ENCODE results near the gene HDAC6. TPM values are rescaled to one million over a fixed set of nuclear protein-coding genes. Genes with fewer than 3 reads are reported as not detected.

HDAC6 gene
- total RNA-seq, 2 donors from 2014 or later, result 27.1 to 30.4 TPM

DNA sequence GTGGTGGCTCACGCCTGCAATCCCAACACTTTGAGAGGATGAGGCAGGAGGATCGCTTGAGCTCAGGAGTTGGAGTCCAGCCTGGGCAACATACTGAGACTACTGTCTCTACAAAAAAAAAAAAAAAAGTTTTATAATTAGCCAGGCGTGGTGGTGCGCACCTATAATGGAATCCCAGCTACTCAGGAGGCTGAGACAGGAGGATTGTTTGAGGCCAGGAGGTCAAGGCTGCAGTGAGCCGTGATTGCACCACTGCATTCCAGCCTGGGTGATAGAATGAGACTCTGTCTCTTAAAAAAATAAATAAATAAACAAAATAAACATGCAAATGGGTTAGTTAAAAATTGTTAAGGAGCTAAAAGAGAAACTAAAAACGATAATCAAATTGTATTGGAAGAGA, 32.6 kb upstream of the HDAC6 start:
- no peaks in the 10 kb centered on the region for H3K4me1 ChIP-seq
- no peaks in the 10 kb centered on the region for H3K27me3 ChIP-seq
- TF ChIP-seq CTCF (IDR thresholded peaks at IDR 0.05), result no peak
- no peak for DNase-seq (ENCODE audit: low spot score)
- no peak overlapping the region for H3K4me3 ChIP-seq
- H3K27ac ChIP-seq, result no peak overlapping the region
- no peaks in the 10 kb centered on the region for H3K36me3 ChIP-seq
- H3K9me3 ChIP-seq, result no peaks in the 10 kb centered on the region

GRCh38 chrX:48770296-48770695, 31.6 kb upstream of the HDAC6 start:
- Histone ChIP-seq H3K27ac (no peak overlapping the region), H3K4me3 (no peak overlapping the region), H3K4me1 (no peaks in the 10 kb centered on the region), H3K27me3 (no peaks in the 10 kb centered on the region), H3K36me3 (no peaks in the 10 kb centered on the region), H3K9me3 (no peaks in the 10 kb centered on the region)
- DNase-seq (ENCODE audit: low spot score), result no peak
- no peak for TF ChIP-seq CTCF (IDR thresholded peaks at IDR 0.05)

DNA sequence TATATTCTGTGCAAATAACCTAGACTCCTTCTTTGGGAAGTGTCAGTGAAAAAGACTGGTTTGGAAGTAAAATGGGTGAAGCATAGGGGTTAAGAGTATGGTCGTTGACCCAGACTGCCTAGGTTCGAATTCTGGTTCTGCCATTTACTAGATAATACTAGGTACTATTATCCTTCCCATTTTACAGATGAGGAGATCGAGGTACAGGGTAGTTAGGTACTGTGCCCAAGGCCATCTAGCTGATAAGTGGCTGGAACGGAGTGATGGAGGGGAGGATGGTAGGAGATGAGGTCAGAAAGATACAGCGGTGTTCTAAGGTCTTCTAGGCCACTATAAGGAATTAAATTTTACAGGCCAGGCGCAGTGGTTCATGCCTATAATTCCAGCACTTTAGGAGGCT, 29.3 kb upstream of the HDAC6 start:
- no peaks in the 10 kb centered on the region for H3K36me3 ChIP-seq
- no peak for TF ChIP-seq CTCF (IDR thresholded peaks at IDR 0.05)
- no peaks in the 10 kb centered on the region for H3K27me3 ChIP-seq
- H3K27ac ChIP-seq, result no peak overlapping the region
- H3K4me1 ChIP-seq, result no peaks in the 10 kb centered on the region
- H3K9me3 ChIP-seq, result no peaks in the 10 kb centered on the region
- no peak for DNase-seq (ENCODE audit: low spot score)
- H3K4me3 ChIP-seq, result no peak overlapping the region

DNA sequence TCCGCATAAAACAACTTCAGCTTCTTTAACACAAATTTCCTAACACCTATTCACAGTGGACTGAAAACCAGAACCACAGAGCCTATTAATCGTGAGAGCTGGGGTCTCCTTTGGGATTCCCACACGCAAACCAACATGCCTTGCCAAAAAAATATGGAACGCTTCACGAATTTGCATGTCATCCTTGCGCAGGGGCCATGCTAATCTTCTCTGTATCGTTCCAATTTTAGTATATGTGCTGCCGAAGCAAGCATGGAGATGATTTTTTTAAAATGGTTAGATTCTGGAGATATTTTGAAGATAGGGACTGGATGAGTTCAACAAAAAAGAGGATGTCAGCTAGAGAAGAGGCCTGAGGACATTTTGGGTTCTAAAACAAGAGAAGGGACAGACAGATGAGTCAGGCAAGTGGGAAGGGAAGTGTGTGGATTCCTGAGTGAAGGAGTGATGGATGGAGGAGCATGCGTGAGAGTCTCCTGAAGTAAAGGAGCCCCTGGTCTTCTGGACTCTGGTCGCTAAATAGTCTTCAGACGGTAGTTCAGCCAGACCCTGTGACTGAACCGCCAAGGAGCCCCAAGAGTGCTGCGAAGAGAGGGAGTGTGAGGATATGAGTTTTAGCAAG, 24.9 kb upstream of the HDAC6 start:
- H3K9me3 ChIP-seq, result no peaks in the 10 kb centered on the region
- no peaks in the 10 kb centered on the region for H3K4me1 ChIP-seq
- H3K4me3 ChIP-seq, result no peak overlapping the region
- no peaks in the 10 kb centered on the region for H3K36me3 ChIP-seq
- DNase-seq (ENCODE audit: low spot score), result no peak
- no peaks in the 10 kb centered on the region for H3K27me3 ChIP-seq
- no peak for TF ChIP-seq CTCF (IDR thresholded peaks at IDR 0.05)
- H3K27ac ChIP-seq, result no peak overlapping the region

DNA sequence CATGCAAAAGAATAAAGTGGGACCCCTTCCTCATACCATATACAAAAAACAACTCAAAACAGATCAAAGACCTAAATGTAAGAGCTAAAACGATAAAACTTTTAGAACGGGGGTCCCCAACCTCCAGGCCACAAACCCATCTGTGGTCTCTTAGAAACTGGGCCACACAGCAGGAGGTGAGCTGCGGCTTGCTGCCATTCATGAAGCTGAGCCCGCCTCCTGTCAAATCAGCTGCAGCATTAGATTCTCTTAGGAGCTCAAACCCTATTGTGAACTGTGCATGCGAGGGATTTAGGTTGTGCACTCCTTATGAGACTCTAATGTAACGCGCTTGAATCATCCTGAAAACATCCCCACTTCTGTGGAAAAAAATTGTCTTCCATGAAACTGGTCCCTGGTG, 22.5 kb upstream of the HDAC6 start:
- Histone ChIP-seq H3K4me1 (no peaks in the 10 kb centered on the region), H3K27ac (no peak overlapping the region), H3K9me3 (no peaks in the 10 kb centered on the region), H3K4me3 (no peak overlapping the region), H3K36me3 (no peaks in the 10 kb centered on the region), H3K27me3 (no peaks in the 10 kb centered on the region)
- TF ChIP-seq CTCF (IDR thresholded peaks at IDR 0.05), result no peak
- no peak for DNase-seq (ENCODE audit: low spot score)

DNA sequence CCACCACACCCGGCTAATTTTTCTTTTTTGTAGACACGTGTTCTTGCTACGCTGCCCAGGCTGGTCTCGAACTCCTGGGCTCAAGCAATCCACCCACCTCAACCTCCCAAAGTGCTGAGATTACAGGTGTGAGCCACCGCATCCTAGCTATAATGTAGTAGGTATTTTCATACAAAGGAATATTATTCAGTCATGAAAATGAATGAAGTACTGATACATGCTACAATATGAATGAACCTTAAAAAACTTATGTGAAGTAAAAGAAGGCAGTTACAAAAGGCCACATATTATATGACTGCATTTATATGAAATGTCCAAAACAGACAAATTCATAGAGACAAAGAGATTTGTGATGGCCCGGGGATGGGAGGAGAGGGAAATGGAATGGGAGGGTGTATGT, 20.2 kb upstream of the HDAC6 start:
- H3K4me1 ChIP-seq, result no peaks in the 10 kb centered on the region
- TF ChIP-seq CTCF (IDR thresholded peaks at IDR 0.05), result no peak
- no peaks in the 10 kb centered on the region for H3K27me3 ChIP-seq
- no peak overlapping the region for H3K27ac ChIP-seq
- no peak overlapping the region for H3K4me3 ChIP-seq
- no peaks in the 10 kb centered on the region for H3K9me3 ChIP-seq
- DNase-seq (ENCODE audit: low spot score), result no peak
- H3K36me3 ChIP-seq, result no peaks in the 10 kb centered on the region
